ENCODE data around the gene SLC4A5.

SLC4A5 gene

DNA sequence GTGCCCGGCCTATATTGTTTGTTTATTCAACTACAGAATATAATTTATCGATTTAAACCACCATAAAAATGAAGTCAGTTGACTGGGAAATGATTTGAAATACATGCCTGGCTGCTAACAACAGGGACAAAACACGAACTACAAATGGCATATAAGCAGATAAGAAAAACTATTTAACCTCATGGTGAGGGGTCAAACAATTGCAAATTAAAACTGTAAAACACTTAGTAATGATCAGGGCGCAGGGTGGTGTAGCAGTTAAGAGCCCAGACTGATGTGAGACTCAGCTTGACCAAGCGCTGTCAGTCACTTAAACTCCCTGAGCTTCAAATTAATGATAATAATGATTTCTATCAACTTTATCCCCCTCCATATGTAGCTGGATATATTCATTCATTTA lies 138.1 kb downstream of the SLC4A5 start:
- no peak overlapping the region; the same call in 1 of the 2 replicates for H3K9ac ChIP-seq (ENCODE audit: low read depth, low read length)
- no peaks in the 10 kb centered on the region for H3K27me3 ChIP-seq (ENCODE audit: insufficient read depth, low read length)
- H3K36me3 ChIP-seq (ENCODE audit: insufficient read depth, low read depth, low read length), result peaks cover 84% of the 10 kb centered on the region
- H3K27ac ChIP-seq (ENCODE audit: low read length), result no peak overlapping the region
- H3K4me1 ChIP-seq (ENCODE audit: insufficient read depth, low read length), result peaks cover 24% of the 10 kb centered on the region
- H3K4me3 ChIP-seq (ENCODE audit: low read length), result peak overlapping the region; percentile 2; the same call in 1 of the 2 replicates
- no peaks in the 10 kb centered on the region for H3K9me3 ChIP-seq (ENCODE audit: insufficient read depth, low read depth, low read length)

GRCh38 chr2:74204436-74204835 lies 138.8 kb downstream of the SLC4A5 start:
- H3K36me3 ChIP-seq (ENCODE audit: insufficient read depth, low read depth, low read length), result peaks cover 77% of the 10 kb centered on the region
- peak overlapping the region; percentile 2; the same call in 1 of the 2 replicates for H3K4me3 ChIP-seq (ENCODE audit: low read length)
- H3K9me3 ChIP-seq (ENCODE audit: insufficient read depth, low read depth, low read length), result no peaks in the 10 kb centered on the region
- H3K9ac ChIP-seq (ENCODE audit: low read depth, low read length), result peak overlapping the region; percentile 47; the same call in 1 of the 2 replicates
- no peaks in the 10 kb centered on the region for H3K27me3 ChIP-seq (ENCODE audit: insufficient read depth, low read length)
- no peak overlapping the region for H3K27ac ChIP-seq (ENCODE audit: low read length)
- peaks cover 24% of the 10 kb centered on the region for H3K4me1 ChIP-seq (ENCODE audit: insufficient read depth, low read length)

- Histone ChIP-seq H3K27ac (ENCODE audit: low read length) (no peak overlapping the region), H3K9ac (ENCODE audit: low read depth, low read length) (peak overlapping the region; percentile 98; the same call in 1 of the 2 replicates), H3K27me3 (ENCODE audit: insufficient read depth, low read length) (no peaks in the 10 kb centered on the region), H3K9me3 (ENCODE audit: insufficient read depth, low read depth, low read length) (no peaks in the 10 kb centered on the region), H3K4me3 (ENCODE audit: low read length) (peak overlapping the region; percentile 97), H3K4me1 (ENCODE audit: insufficient read depth, low read length) (peaks cover 24% of the 10 kb centered on the region), H3K36me3 (ENCODE audit: insufficient read depth, low read depth, low read length) (peaks cover 49% of the 10 kb centered on the region)
Observed at GRCh38 chr2:74201596-74201995, 141.6 kb downstream of the SLC4A5 start.

DNA sequence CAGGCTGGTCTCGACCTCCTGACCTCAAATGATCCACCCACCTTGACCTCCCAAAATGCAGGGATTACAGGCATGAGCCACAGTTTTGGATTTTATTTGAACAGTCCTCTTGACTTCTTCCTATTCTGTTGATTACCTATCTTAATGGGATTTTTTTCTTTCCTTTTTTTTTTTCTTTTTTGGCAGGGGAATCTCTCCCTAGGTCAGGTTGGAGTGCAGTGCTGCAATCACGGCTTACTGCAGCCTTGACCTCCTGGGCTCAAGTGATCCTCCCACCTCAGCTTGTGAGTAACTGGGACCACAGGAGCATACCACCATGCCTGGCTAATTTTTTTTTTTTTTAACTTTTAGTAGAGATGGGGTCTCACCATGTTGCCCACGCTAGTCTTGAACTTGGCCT lies 142.0 kb downstream of the SLC4A5 start:
- peak overlapping the region; percentile 98; the same call in 1 of the 2 replicates for H3K9ac ChIP-seq (ENCODE audit: low read depth, low read length)
- H3K4me3 ChIP-seq (ENCODE audit: low read length), result peak overlapping the region; percentile 97
- no peak overlapping the region for H3K27ac ChIP-seq (ENCODE audit: low read length)
- no peaks in the 10 kb centered on the region for H3K27me3 ChIP-seq (ENCODE audit: insufficient read depth, low read length)
- H3K36me3 ChIP-seq (ENCODE audit: insufficient read depth, low read depth, low read length), result peaks cover 45% of the 10 kb centered on the region
- peaks cover 22% of the 10 kb centered on the region for H3K4me1 ChIP-seq (ENCODE audit: insufficient read depth, low read length)
- H3K9me3 ChIP-seq (ENCODE audit: insufficient read depth, low read depth, low read length), result no peaks in the 10 kb centered on the region

DNA sequence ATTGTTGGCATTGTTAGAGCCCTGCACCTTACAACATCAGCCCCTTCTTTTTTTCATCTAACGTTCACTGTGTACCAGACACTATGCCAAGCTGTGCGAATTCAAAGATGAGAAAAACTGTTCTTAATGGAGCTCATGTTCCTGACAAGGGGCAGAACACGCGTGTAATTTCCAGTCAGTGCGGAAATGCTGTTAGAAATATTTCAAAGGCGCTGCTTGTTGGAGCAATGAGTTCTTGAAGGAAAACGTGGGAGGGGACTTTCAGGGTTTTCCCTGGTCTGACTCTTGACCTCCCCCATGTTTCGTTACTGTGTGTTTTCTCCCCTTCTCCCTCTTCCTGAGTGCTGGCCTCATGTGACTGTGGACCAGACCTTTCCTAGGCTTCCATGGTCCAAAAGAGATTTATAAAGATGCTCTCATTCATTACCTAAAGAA lies 143.3 kb downstream of the SLC4A5 start:
- peak overlapping the region; percentile 97 for H3K4me3 ChIP-seq (ENCODE audit: low read length)
- peak overlapping the region; percentile 98 for H3K9ac ChIP-seq (ENCODE audit: low read depth, low read length)
- H3K27me3 ChIP-seq (ENCODE audit: insufficient read depth, low read length), result no peaks in the 10 kb centered on the region
- peaks cover 32% of the 10 kb centered on the region for H3K36me3 ChIP-seq (ENCODE audit: insufficient read depth, low read depth, low read length)
- H3K9me3 ChIP-seq (ENCODE audit: insufficient read depth, low read depth, low read length), result no peaks in the 10 kb centered on the region
- no peak overlapping the region for H3K27ac ChIP-seq (ENCODE audit: low read length)
- H3K4me1 ChIP-seq (ENCODE audit: insufficient read depth, low read length), result peaks cover 16% of the 10 kb centered on the region

- no peaks in the 10 kb centered on the region for H3K27me3 ChIP-seq (ENCODE audit: insufficient read depth, low read length)
- peaks cover 10% of the 10 kb centered on the region for H3K4me1 ChIP-seq (ENCODE audit: insufficient read depth, low read length)
- H3K4me3 ChIP-seq (ENCODE audit: low read length), result peak overlapping the region; percentile 97
- H3K36me3 ChIP-seq (ENCODE audit: insufficient read depth, low read depth, low read length), result peaks cover 26% of the 10 kb centered on the region
- no peaks in the 10 kb centered on the region for H3K9me3 ChIP-seq (ENCODE audit: insufficient read depth, low read depth, low read length)
- peak overlapping the region; percentile 98 for H3K9ac ChIP-seq (ENCODE audit: low read depth, low read length)
- H3K27ac ChIP-seq (ENCODE audit: low read length), result peak overlapping the region; percentile 89
Observed at GRCh38 chr2:74199275-74199701, 143.9 kb downstream of the SLC4A5 start.

- Histone ChIP-seq H3K9ac (ENCODE audit: low read depth, low read length) (peak within 1 kb of the TSS; percentile 98), H3K9me3 (ENCODE audit: insufficient read depth, low read depth, low read length) (no peaks in the 10 kb centered on the region), H3K27ac (ENCODE audit: low read length) (peak within 1 kb of the TSS; percentile 96), H3K36me3 (ENCODE audit: insufficient read depth, low read depth, low read length) (peaks cover 20% of the 10 kb centered on the region), H3K27me3 (ENCODE audit: insufficient read depth, low read length) (no peaks in the 10 kb centered on the region), H3K4me3 (ENCODE audit: low read length) (peak within 1 kb of the TSS; percentile 97), H3K4me1 (ENCODE audit: insufficient read depth, low read length) (peaks cover 9% of the 10 kb centered on the region)
Observed at GRCh38 chr2:74198461-74199274, 144.5 kb downstream of the SLC4A5 start, which contains the start of gene MTHFD2. TSS of gene MTHFD2 (plus strand) at chr2:74198615. CDS start at chr2:74198642, 27 bp downstream.

DNA sequence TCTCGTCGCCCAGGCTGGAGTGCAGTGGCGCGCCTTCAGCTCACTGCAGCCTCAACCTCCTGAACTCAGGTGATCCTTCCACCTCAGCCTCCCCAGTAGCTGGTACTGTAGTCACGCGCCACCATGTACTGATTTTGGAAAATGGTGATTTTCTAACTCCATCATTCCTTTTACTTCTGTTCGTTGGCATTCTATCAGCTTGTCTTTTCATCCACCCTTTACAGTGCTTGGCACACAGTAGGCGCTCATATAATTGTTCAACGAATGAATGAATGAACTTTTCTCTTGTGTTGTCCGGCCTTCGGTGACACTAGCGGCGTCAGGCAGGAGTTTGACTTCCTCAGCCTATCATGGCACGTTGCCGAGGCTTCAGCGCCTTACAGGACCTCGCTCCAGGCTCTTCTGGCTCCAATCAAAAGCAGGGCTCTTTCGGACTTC lies 145.2 kb downstream of the SLC4A5 start:
- H3K4me1 ChIP-seq (ENCODE audit: insufficient read depth, low read length), result peaks cover 9% of the 10 kb centered on the region
- H3K4me3 ChIP-seq (ENCODE audit: low read length), result peak overlapping the region; percentile 97; the same call in 1 of the 2 replicates
- H3K9me3 ChIP-seq (ENCODE audit: insufficient read depth, low read depth, low read length), result no peaks in the 10 kb centered on the region
- H3K9ac ChIP-seq (ENCODE audit: low read depth, low read length), result peak overlapping the region; percentile 98; the same call in 1 of the 2 replicates
- peaks cover 19% of the 10 kb centered on the region for H3K36me3 ChIP-seq (ENCODE audit: insufficient read depth, low read depth, low read length)
- H3K27ac ChIP-seq (ENCODE audit: low read length), result no peak overlapping the region
- H3K27me3 ChIP-seq (ENCODE audit: insufficient read depth, low read length), result no peaks in the 10 kb centered on the region

- Histone ChIP-seq H3K27me3 (ENCODE audit: insufficient read depth, low read length) (no peaks in the 10 kb centered on the region), H3K9ac (ENCODE audit: low read depth, low read length) (no peak overlapping the region), H3K36me3 (ENCODE audit: insufficient read depth, low read depth, low read length) (peaks cover 9% of the 10 kb centered on the region), H3K9me3 (ENCODE audit: insufficient read depth, low read depth, low read length) (no peaks in the 10 kb centered on the region), H3K27ac (ENCODE audit: low read length) (no peak overlapping the region), H3K4me3 (ENCODE audit: low read length) (no peak overlapping the region), H3K4me1 (ENCODE audit: insufficient read depth, low read length) (peaks cover 9% of the 10 kb centered on the region)
Observed at GRCh38 chr2:74197049-74197448, 146.2 kb downstream of the SLC4A5 start.

- H3K36me3 ChIP-seq (ENCODE audit: insufficient read depth, low read depth, low read length), result no peaks in the 10 kb centered on the region
- H3K4me3 ChIP-seq (ENCODE audit: low read length), result no peak overlapping the region
- no peaks in the 10 kb centered on the region for H3K4me1 ChIP-seq (ENCODE audit: insufficient read depth, low read length)
- H3K9ac ChIP-seq (ENCODE audit: low read depth, low read length), result no peak overlapping the region
- H3K27ac ChIP-seq (ENCODE audit: low read length), result no peak overlapping the region
- no peaks in the 10 kb centered on the region for H3K9me3 ChIP-seq (ENCODE audit: insufficient read depth, low read depth, low read length)
- H3K27me3 ChIP-seq (ENCODE audit: insufficient read depth, low read length), result no peaks in the 10 kb centered on the region
Observed at GRCh38 chr2:74194799-74195198, 148.4 kb downstream of the SLC4A5 start.

GRCh38 chr2:74191596-74192380 lies 151.4 kb downstream of the SLC4A5 start:
- Histone ChIP-seq H3K4me1 (ENCODE audit: insufficient read depth, low read length) (peaks cover 11% of the 10 kb centered on the region), H3K4me3 (ENCODE audit: low read length) (no peak overlapping the region), H3K27me3 (ENCODE audit: insufficient read depth, low read length) (no peaks in the 10 kb centered on the region), H3K36me3 (ENCODE audit: insufficient read depth, low read depth, low read length) (no peaks in the 10 kb centered on the region), H3K9ac (ENCODE audit: low read depth, low read length) (no peak overlapping the region), H3K9me3 (ENCODE audit: insufficient read depth, low read depth, low read length) (no peaks in the 10 kb centered on the region), H3K27ac (ENCODE audit: low read length) (no peak overlapping the region)
